Neutrophil (primary cell): ENCODE results near the gene SPATA6L.

Experiments
- H3K27ac ChIP-seq: fragments of 200-600 bp; sonication (generic); 2 replicates; pipeline ENCODE4 v1.5.1; 2016; ENCODE audit warnings: mild to moderate bottlenecking, moderate library complexity
- H3K27me3 ChIP-seq: fragments of 200-600 bp; sonication (generic); 2 replicates; pipeline ENCODE4 v1.6.0; 2016; ENCODE audit warnings: mild to moderate bottlenecking
- H3K36me3 ChIP-seq: fragments of 200-600 bp; sonication (generic); 2 replicates; pipeline ENCODE4 v1.5.1; 2017
- H3K4me1 ChIP-seq, 2 experiments: fragments of 200-600 bp in 1 of 2; sonication (generic) in 1 of 2; 1 replicate in 1 of 2; 2 replicates in 1 of 2; pipeline versions ENCODE4 v1.5.1 to v1.6.1; 2013 to 2016; ENCODE audit warnings: low read depth in 1 of 2, low read length in 1 of 2, mild to moderate bottlenecking in 1 of 2, moderate library complexity in 1 of 2; ENCODE audit not compliant: control insufficient read depth in 1 of 2, insufficient read depth in 1 of 2
- H3K4me3 ChIP-seq, 2 experiments: fragments of 200-600 bp in 1 of 2; sonication (generic) in 1 of 2; 1 replicate in 1 of 2; 2 replicates in 1 of 2; pipeline ENCODE4 v1.5.1; 2013 to 2016; ENCODE audit warnings: low read depth in 1 of 2, low read length in 1 of 2, mild to moderate bottlenecking in 1 of 2, moderate library complexity in 1 of 2
- H3K9me3 ChIP-seq: fragments of 200-600 bp; sonication (generic); 2 replicates; pipeline ENCODE4 v1.5.1; 2016
- CTCF ChIP-seq: fragments of 200-600 bp; sonication (generic); IDR thresholded peaks from 2 replicates; pipeline ENCODE4 v1.5.1; 2016; ENCODE audit warnings: antibody characterized with exemption

Gene SPATA6L

GRCh38 chr9:4680750-4681149 lies 14.5 kb upstream of the SPATA6L start:
- H3K27me3 ChIP-seq, result no peaks in the 10 kb centered on the region
- H3K4me3 ChIP-seq, result peak overlapping the region; percentile 65 to 84
- TF ChIP-seq CTCF, result no peak
- no peaks in the 10 kb centered on the region for H3K9me3 ChIP-seq
- H3K36me3 ChIP-seq, result peaks cover 7% of the 10 kb centered on the region
- peaks cover 21 to 23% of the 10 kb centered on the region in 2 experiments for H3K4me1 ChIP-seq
- no peak overlapping the region for H3K27ac ChIP-seq

- no peaks in the 10 kb centered on the region for H3K9me3 ChIP-seq
- peak overlapping the region; percentile 85 for H3K27ac ChIP-seq
- H3K4me1 ChIP-seq, result peaks cover 21 to 23% of the 10 kb centered on the region in 2 experiments
- no peaks in the 10 kb centered on the region for H3K27me3 ChIP-seq
- no peak for TF ChIP-seq CTCF
- H3K4me3 ChIP-seq, result peak overlapping the region; percentile 65 to 84
- peaks cover under 1% of the 10 kb centered on the region for H3K36me3 ChIP-seq
These were observed 13.9 kb upstream of the SPATA6L start for GRCh38 chr9:4680173-4680525.

- H3K27me3 ChIP-seq, result no peaks in the 10 kb centered on the region
- peak within 1 kb of the TSS; percentile 85 for H3K27ac ChIP-seq
- peak; percentile 100 for TF ChIP-seq CTCF
These were observed 13.2 kb upstream of the SPATA6L start, which contains the start of gene CDC37L1 for GRCh38 chr9:4679268-4680172. CDC37L1 (plus strand) TSS chr9:4679569; CDS start chr9:4679768, 199 bp downstream.

GRCh38 chr9:4678679-4679267 lies 12.5 kb upstream of the SPATA6L start:
- Histone ChIP-seq H3K27ac (peak overlapping the region; percentile 85), H3K4me1 (peaks cover 21 to 23% of the 10 kb centered on the region in 2 experiments), H3K36me3 (no peaks in the 10 kb centered on the region), H3K27me3 (no peaks in the 10 kb centered on the region), H3K4me3 (peak overlapping the region; percentile 65 to 84), H3K9me3 (no peaks in the 10 kb centered on the region)
- no peak for TF ChIP-seq CTCF

More at GRCh38 chr9:4679268-4680172, 13.2 kb upstream of the SPATA6L start, which contains the start of gene CDC37L1:
- H3K4me3 ChIP-seq, result peak within 1 kb of the TSS; percentile 65 to 84
- H3K9me3 ChIP-seq, result no peaks in the 10 kb centered on the region
- H3K4me1 ChIP-seq, result peaks cover 21 to 23% of the 10 kb centered on the region in 2 experiments
- H3K36me3 ChIP-seq, result no peaks in the 10 kb centered on the region

- Histone ChIP-seq H3K9me3 (no peaks in the 10 kb centered on the region), H3K27ac (no peak overlapping the region), H3K27me3 (no peaks in the 10 kb centered on the region), H3K4me3 (no peak overlapping the region), H3K36me3 (no peaks in the 10 kb centered on the region), H3K4me1 (peaks cover 21 to 23% of the 10 kb centered on the region in 2 experiments)
- no peak for TF ChIP-seq CTCF
These were observed 11.1 kb upstream of the SPATA6L start for GRCh38 chr9:4677392-4677791.
